Astrocyte of the spinal cord (primary cell): ENCODE data around the gene VOPP1.

ENCODE experiments used
- DNase-seq: peaks from one replicate; pipeline ENCODE4 v3.0.0; 2011; ENCODE audit warnings: low read depth, low spot score
- H3K4me3 ChIP-seq: 2 replicates; pipeline ENCODE4 v1.5.1; 2011; ENCODE audit warnings: low read depth, mild to moderate bottlenecking, low read length, moderate library complexity
- CTCF ChIP-seq: IDR thresholded peaks from 2 replicates; pipeline ENCODE4 v1.5.1; 2012; ENCODE audit warnings: low read depth, mild to moderate bottlenecking, low read length, inconsistent platforms
- in situ Hi-C: cut with HindIII; loops from 2 replicates; pipeline ENCODE4 v1.10.0; 2017; ENCODE audit warnings: low sequenced_read_pairs

The VOPP1 gene

DNA sequence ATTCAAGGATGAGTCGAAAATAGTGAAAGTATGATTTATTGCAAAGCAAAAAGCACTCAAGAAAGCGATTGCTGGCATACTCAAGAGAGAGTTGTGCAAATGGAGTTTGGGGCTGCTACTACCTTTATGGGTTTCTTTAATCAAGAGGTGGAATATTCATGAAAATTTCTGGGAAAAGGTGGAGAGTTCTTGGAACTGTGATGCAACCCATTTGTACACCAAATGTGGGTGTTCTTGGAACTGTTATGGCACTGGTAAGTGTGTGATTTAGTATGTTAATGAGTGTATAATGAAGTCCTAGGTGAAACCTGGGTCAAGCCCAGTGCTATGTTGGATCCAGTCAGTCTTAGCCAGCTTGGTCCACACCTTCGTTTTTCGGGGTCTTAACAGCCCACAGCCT, 3.4 kb upstream of the VOPP1 start:
- DNase-seq = no peak
- no peak overlapping the region for H3K4me3 ChIP-seq
- TF ChIP-seq CTCF = no peak
- in situ Hi-C loops = no loop called here

DNA sequence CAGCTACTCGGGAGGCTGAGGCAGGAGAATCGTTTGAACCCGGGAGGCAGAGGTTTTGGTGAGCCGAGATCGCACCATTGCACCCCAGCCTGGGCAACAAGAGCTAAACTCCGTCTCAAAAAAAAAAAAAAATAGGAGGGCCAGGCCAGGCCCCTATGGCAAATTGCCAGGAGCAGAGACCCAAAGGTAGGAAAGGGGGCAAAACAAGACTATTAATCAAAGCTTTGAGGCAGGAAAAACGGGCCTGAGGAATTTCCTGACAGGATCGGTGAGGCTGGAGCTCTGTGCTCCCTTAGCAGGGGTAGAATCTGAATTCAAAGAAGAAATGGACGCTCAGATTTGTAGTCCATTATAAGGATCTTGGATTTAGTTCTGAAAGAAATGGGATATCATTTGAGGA, 2.8 kb upstream of the VOPP1 start:
- in situ Hi-C loops = no loop called here
- H3K4me3 ChIP-seq = no peak overlapping the region
- no peak for DNase-seq
- no peak for TF ChIP-seq CTCF

GRCh38 chr7:55574051-55574717, 1.9 kb upstream of the VOPP1 start:
- no peak for TF ChIP-seq CTCF

DNA sequence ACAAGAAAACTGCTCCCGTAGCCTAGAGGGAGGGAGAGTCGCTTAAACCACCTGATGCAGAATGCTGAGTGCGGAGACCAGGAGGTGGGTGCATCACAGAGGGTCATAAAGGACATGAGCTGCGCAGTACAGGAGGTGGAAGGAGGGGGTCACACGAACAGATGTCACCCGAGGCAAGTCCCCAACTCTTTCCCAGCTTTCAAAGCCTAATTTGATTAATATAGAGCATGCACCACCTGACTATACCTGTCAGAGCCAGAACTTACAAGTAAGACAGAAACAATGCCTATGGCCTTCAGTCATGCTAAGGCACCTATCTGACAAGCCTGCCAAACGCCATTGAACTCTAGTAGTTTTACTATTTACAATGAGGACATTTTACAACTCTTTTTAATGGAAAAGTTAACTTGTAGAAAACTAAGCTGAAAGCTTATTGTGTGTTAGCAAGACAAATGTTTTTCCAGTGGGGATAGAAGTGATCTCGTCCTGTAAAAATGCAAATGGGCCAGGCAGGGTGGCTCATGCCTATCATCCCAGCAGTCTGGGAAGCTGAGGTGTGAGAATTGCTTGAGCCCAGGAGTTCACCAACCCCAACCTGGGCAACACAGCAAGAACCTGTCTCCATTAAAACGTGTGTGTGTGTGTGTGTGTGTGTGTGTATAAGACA, 1.1 kb upstream of the VOPP1 start:
- H3K4me3 ChIP-seq = peak overlapping the region; percentile 55
- in situ Hi-C loops = no loop called here
- TF ChIP-seq CTCF = no peak
- no peak for DNase-seq

More at GRCh38 chr7:55574051-55574717, 1.9 kb upstream of the VOPP1 start:
- no peak overlapping the region for H3K4me3 ChIP-seq
- peak; percentile 50 for DNase-seq
- in situ Hi-C loops = no loop called here

GRCh38 chr7:55571511-55572377, 558 bp downstream of the VOPP1 start:
- in situ Hi-C loops = no loop called here
- peak overlapping the region; percentile 80 for H3K4me3 ChIP-seq
- no peak for TF ChIP-seq CTCF
- peak; percentile 55 for DNase-seq

DNA sequence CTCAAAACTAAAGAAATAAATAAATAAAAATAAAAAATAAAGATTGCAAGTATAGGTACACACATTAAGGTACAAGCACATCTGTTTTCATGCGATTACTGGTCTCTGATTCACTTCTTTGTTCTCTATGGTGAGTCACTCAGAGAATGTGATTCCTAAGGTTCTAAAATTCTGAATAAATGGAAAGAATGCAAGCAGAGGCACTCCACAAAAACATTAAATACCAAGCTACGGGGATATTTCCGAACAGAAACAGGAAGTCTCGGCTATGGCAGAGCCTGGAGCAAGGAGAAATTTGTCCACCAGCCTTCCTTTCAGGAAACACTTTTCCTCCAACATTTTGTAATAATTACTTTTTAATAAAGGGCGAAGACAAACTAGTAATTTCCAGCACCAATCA, 1.4 kb downstream of the VOPP1 start:
- in situ Hi-C loops = no loop called here
- TF ChIP-seq CTCF = no peak
- peak overlapping the region; percentile 80 for H3K4me3 ChIP-seq
- peak; percentile 81 for DNase-seq
